Tibial nerve (tissue), 4 donors: ENCODE data around the gene COG5.

Source experiments
- CTCF ChIP-seq, 5 experiments: fragments of 200-600 bp in 3 of 5; fragments of 450-650 bp in 2 of 5; sonication (generic) in 3 of 5; IDR thresholded peaks; one replicate each; pipeline ENCODE4 v1.5.1; 2016 to 2019; ENCODE audit warnings: antibody characterized with exemption in 5 of 5, mild to moderate bottlenecking in 3 of 5, moderate library complexity in 2 of 5
- EP300 ChIP-seq, 2 donors: sonication (generic); formaldehyde crosslinking; IDR thresholded peaks; one replicate each; pipeline ENCODE4 v1.6.1; 2017; ENCODE audit warnings: antibody characterized with exemption in 2 of 2, mild to moderate bottlenecking in 1 of 2
- POLR2A ChIP-seq, 2 donors: fragments of 450-650 bp; IDR thresholded peaks; one replicate each; pipeline ENCODE4 v1.6.1; 2017; ENCODE audit warnings: antibody characterized with exemption in 2 of 2, mild to moderate bottlenecking in 2 of 2, moderate library complexity in 2 of 2

DNA sequence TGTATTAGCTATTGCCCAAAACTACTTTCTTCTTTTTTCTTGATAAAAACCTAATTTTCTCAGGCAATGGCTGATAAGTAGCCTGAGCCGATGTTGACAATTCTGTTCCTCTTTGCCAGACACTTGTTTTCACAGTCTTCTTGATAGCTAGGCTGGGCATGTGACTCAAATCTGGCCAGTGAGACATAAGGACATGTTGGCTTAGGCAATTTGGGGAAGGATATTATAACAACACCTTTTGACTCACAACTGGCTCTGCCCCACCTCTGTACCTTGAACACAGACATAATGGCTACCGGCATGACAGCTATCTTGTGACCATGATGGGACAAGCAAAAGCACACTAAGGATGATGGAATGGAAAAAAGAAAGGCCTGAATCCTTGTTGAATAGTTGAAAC is 166.7 kb downstream of the COG5 start:
- no peak for TF ChIP-seq POLR2A (IDR thresholded peaks at IDR 0.05)
- TF ChIP-seq CTCF (IDR thresholded peaks at IDR 0.05): no peak
- no peak for TF ChIP-seq EP300 (IDR thresholded peaks at IDR 0.05)
